ENCODE results near the gene MYO10.
A peak's percentile ranks its signal among the peaks of the same experiment; 100 is the strongest.
"Not testable (repeated sequence)": the region's sequence is repeated elsewhere in the genome, so short reads cannot be mapped to it uniquely, and the experiment has no call there.

Gene MYO10

GRCh38 chr5:16665601-16666000 is 270.5 kb downstream of the MYO10 start:
- DNase-seq, result no peak

GRCh38 chr5:16664368-16664767 is 271.7 kb downstream of the MYO10 start:
- no peak for DNase-seq

- no peak for DNase-seq
Measured at GRCh38 chr5:16663840-16664239, 272.2 kb downstream of the MYO10 start.

- no peak for DNase-seq
Measured at GRCh38 chr5:16661713-16662112, 274.4 kb downstream of the MYO10 start.

GRCh38 chr5:16660982-16661381 is 275.1 kb downstream of the MYO10 start:
- no peak for DNase-seq

- no peak for DNase-seq
Measured at GRCh38 chr5:16659536-16659935, 276.6 kb downstream of the MYO10 start.

- no peak for DNase-seq
Measured at GRCh38 chr5:16656561-16657191, 279.4 kb downstream of the MYO10 start.

GRCh38 chr5:16654647-16655334 is 281.3 kb downstream of the MYO10 start:
- DNase-seq, result no peak

GRCh38 chr5:16648739-16649138 is 287.3 kb downstream of the MYO10 start:
- DNase-seq, result not testable (repeated sequence)

GRCh38 chr5:16644301-16644889 is 291.7 kb downstream of the MYO10 start:
- no peak for DNase-seq

- no peak for DNase-seq
Measured at GRCh38 chr5:16642867-16643266, 293.2 kb downstream of the MYO10 start.

- DNase-seq, result no peak
Measured at GRCh38 chr5:16639206-16639605, 296.9 kb downstream of the MYO10 start.

- DNase-seq, result no peak
Measured at GRCh38 chr5:16628376-16628775, 307.7 kb downstream of the MYO10 start.

GRCh38 chr5:16626696-16627264 is 309.3 kb downstream of the MYO10 start:
- no peak for DNase-seq

- DNase-seq, result no peak
Measured at GRCh38 chr5:16625096-16625495, 311.0 kb downstream of the MYO10 start.

GRCh38 chr5:16619136-16619535 is 317.0 kb downstream of the MYO10 start:
- no peak for DNase-seq

- DNase-seq, result no peak
Measured at GRCh38 chr5:16618138-16618897, 317.8 kb downstream of the MYO10 start.

GRCh38 chr5:16617274-16617968 is 318.7 kb downstream of the MYO10 start:
- DNase-seq, result peak; percentile 61

- DNase-seq, result peak; percentile 87
Measured at GRCh38 chr5:16616536-16617273, 319.4 kb downstream of the MYO10 start, which contains the start of gene RETREG1. Gene RETREG1, minus strand, starts transcription at chr5:16616997. Its CDS starts 26 bp downstream, at chr5:16616971.

GRCh38 chr5:16615741-16616535 is 320.1 kb downstream of the MYO10 start:
- DNase-seq, result no peak

- no peak for DNase-seq
Measured at GRCh38 chr5:16612007-16612406, 324.1 kb downstream of the MYO10 start.

All from CD4-positive, alpha-beta T cell treated with Interleukin-15 for 1 hour (primary cell).